ENCODE results near the gene TM4SF18. TPM values are rescaled to one million over a fixed set of nuclear protein-coding genes. Genes with fewer than 3 reads are reported as not detected.

The TM4SF18 gene
- total and polyA plus RNA-seq, 2 experiments from 2014 or later = 1.5 to 1.7 TPM

- Histone ChIP-seq H3K4me3 (no peak overlapping the region), H3K27ac (peak overlapping the region; percentile 86), H3K27me3 (no peaks in the 10 kb centered on the region), H3K79me2 (no peaks in the 10 kb centered on the region), H3K4me2 (peak overlapping the region; percentile 2), H3K9me3 (ENCODE audit: low read depth) (no peaks in the 10 kb centered on the region), H3K36me3 (replicated peaks; ENCODE audit: insufficient read depth, low read depth) (no peaks in the 10 kb centered on the region), H4K20me1 (ENCODE audit: insufficient read depth, poor library complexity, severe bottlenecking) (no peaks in the 10 kb centered on the region), H3K9me2 (replicated peaks; ENCODE audit: insufficient read depth) (no peaks in the 10 kb centered on the region), H2AFZ (no peak overlapping the region), H3K4me1 (ENCODE audit: insufficient read depth) (peaks cover 15% of the 10 kb centered on the region)
- TF ChIP-seq EZH2 (IDR thresholded peaks at IDR 0.05; ENCODE audit: borderline replicate concordance) (no peak), EZH2phosphoT487 (IDR thresholded peaks at IDR 0.05; ENCODE audit: low read depth, severe bottlenecking, unreplicated experiment) (no peak), CTCF (IDR thresholded peaks at IDR 0.05; ENCODE audit: poor library complexity) (no peak)
- no peak for DNase-seq (ENCODE audit: low spot score)
- 45% methylated on average over 6 of the region's 6 CpGs for whole genome bisulfite sequencing (ENCODE audit: low lambda C conversion rate, missing lambda C conversion rate)
Observed at GRCh38 chr3:149356044-149356592, 22.7 kb upstream of the TM4SF18 start.

GRCh38 chr3:149353581-149354184 lies 20.2 kb upstream of the TM4SF18 start:
- Histone ChIP-seq H3K9me3 (ENCODE audit: low read depth) (no peaks in the 10 kb centered on the region), H3K79me2 (no peaks in the 10 kb centered on the region), H3K36me3 (replicated peaks; ENCODE audit: insufficient read depth, low read depth) (no peaks in the 10 kb centered on the region), H3K4me3 (no peak overlapping the region), H4K20me1 (ENCODE audit: insufficient read depth, poor library complexity, severe bottlenecking) (no peaks in the 10 kb centered on the region), H2AFZ (no peak overlapping the region), H3K9me2 (replicated peaks; ENCODE audit: insufficient read depth) (no peaks in the 10 kb centered on the region), H3K4me1 (ENCODE audit: insufficient read depth) (peaks cover 15% of the 10 kb centered on the region), H3K27me3 (no peaks in the 10 kb centered on the region), H3K4me2 (no peak overlapping the region), H3K27ac (no peak overlapping the region)
- TF ChIP-seq EZH2phosphoT487 (IDR thresholded peaks at IDR 0.05; ENCODE audit: low read depth, severe bottlenecking, unreplicated experiment) = no peak
- no peak for TF ChIP-seq EZH2 (IDR thresholded peaks at IDR 0.05; ENCODE audit: borderline replicate concordance)
- no peak for TF ChIP-seq CTCF (IDR thresholded peaks at IDR 0.05; ENCODE audit: poor library complexity)
- whole genome bisulfite sequencing (ENCODE audit: low lambda C conversion rate, missing lambda C conversion rate) = 88% methylated on average over 1 of the region's 1 CpG
- DNase-seq (ENCODE audit: low spot score) = no peak

DNA sequence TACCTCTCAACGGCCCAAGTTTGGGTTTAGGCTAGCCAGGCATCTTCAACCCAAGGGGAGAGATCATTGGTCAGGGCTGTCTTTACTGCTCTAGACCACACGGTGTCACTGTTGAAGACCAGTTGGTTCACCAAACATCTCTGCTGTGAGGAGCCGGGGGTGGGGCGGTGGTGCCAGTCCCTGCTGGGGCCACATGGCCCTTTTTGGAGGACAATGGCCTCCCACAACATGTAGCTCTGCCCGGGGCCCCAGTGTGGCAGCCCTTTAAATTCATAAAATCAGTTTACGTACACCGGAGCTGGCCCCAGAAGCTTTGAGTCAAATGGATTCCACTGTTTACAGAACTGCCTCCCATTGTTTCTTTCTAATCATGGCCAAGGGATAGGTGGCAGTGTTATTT lies 19.1 kb upstream of the TM4SF18 start:
- Histone ChIP-seq H2AFZ (no peak overlapping the region), H3K9me2 (replicated peaks; ENCODE audit: insufficient read depth) (no peaks in the 10 kb centered on the region), H3K79me2 (no peaks in the 10 kb centered on the region), H3K27ac (peak overlapping the region; percentile 9), H3K4me3 (no peak overlapping the region), H3K36me3 (replicated peaks; ENCODE audit: insufficient read depth, low read depth) (no peaks in the 10 kb centered on the region), H3K9me3 (ENCODE audit: low read depth) (no peaks in the 10 kb centered on the region), H4K20me1 (ENCODE audit: insufficient read depth, poor library complexity, severe bottlenecking) (no peaks in the 10 kb centered on the region), H3K4me2 (no peak overlapping the region), H3K4me1 (ENCODE audit: insufficient read depth) (peaks cover 15% of the 10 kb centered on the region), H3K27me3 (no peaks in the 10 kb centered on the region)
- TF ChIP-seq CTCF (IDR thresholded peaks at IDR 0.05; ENCODE audit: poor library complexity) (peak; percentile 65), EZH2 (IDR thresholded peaks at IDR 0.05; ENCODE audit: borderline replicate concordance) (no peak), EZH2phosphoT487 (IDR thresholded peaks at IDR 0.05; ENCODE audit: low read depth, severe bottlenecking, unreplicated experiment) (no peak)
- DNase-seq (ENCODE audit: low spot score) = peak; percentile 74
- 40% methylated on average over 7 of the region's 7 CpGs for WGBS (ENCODE audit: low lambda C conversion rate, missing lambda C conversion rate)

Data from hepatocyte (in vitro differentiated cells).